GM12864 (cell line): ENCODE results near the gene PDE7B.

Experiments used
- DNase-seq: peaks from one replicate; pipeline ENCODE4 v3.0.0-alpha.2; 2011; ENCODE audit warnings: low read depth
- H3K4me3 ChIP-seq: 2 replicates; pipeline ENCODE4 v1.5.1; 2011; ENCODE audit warnings: mild to moderate bottlenecking, low read depth, low read length, control low read depth
- CTCF ChIP-seq: IDR thresholded peaks from 2 replicates; pipeline ENCODE4 v1.5.1; 2011; ENCODE audit warnings: low read depth, mild to moderate bottlenecking, moderate library complexity, low read length, control low read depth, inconsistent platforms; ENCODE audit errors: missing control alignments

PDE7B gene

GRCh38 chr6:135901774-135902524, 50.4 kb downstream of the PDE7B start:
- no peak overlapping the region for H3K4me3 ChIP-seq
- DNase-seq = no peak
- TF ChIP-seq CTCF = no peak

GRCh38 chr6:135902756-135903331, 51.3 kb downstream of the PDE7B start:
- TF ChIP-seq CTCF = no peak
- H3K4me3 ChIP-seq = no peak overlapping the region
- DNase-seq = no peak

- no peak overlapping the region for H3K4me3 ChIP-seq
- TF ChIP-seq CTCF = no peak
- no peak for DNase-seq
Observed at GRCh38 chr6:135904666-135905065, 53.2 kb downstream of the PDE7B start.

- no peak for TF ChIP-seq CTCF
- H3K4me3 ChIP-seq = no peak overlapping the region
- DNase-seq = no peak
Observed at GRCh38 chr6:135905604-135906300, 54.3 kb downstream of the PDE7B start.

GRCh38 chr6:135906542-135906941, 55.0 kb downstream of the PDE7B start:
- no peak for DNase-seq
- no peak overlapping the region for H3K4me3 ChIP-seq
- TF ChIP-seq CTCF = no peak

GRCh38 chr6:135906972-135907465, 55.5 kb downstream of the PDE7B start:
- TF ChIP-seq CTCF = no peak
- H3K4me3 ChIP-seq = no peak overlapping the region
- no peak for DNase-seq
